ENCODE data around the gene APCDD1L.
"Not testable (repeated sequence)": the region's sequence is repeated elsewhere in the genome, so short reads cannot be mapped to it uniquely, and the experiment has no call there.

APCDD1L gene

DNA sequence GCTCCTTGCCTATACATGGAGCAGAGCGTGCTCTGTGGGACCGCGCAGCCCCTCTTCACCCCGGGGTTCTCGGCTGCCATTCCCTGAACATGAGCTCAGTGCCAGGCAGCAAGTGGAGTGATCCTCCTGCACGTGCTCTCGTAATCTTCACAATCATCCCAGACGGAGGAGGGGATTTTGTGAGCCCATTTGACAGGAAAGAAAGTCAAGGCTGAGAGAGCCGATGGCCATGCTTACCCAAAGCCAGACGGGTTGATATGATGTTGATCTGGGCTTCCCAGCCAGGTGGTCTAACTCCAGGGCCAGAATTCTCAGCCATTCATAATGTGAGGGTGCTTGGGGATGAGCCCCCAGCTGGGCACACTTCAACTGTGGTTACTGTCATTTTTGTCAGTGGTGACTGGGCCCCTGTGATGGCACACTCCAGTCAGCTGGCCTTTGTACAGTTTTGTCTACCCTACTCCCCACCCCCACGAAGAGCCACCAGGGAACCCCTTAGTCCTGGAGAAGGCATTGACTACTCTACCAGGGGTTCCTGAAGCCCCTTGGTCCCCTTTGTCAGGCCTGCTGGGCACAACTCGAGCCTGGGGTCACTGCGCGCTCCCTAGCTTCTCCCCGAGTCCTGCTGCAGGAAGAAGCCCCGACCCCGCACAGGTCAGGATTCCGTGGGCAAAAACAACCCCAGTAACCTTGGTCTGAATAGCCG, 1.5 kb downstream of the APCDD1L start:
- no peak for DNase-seq

DNA sequence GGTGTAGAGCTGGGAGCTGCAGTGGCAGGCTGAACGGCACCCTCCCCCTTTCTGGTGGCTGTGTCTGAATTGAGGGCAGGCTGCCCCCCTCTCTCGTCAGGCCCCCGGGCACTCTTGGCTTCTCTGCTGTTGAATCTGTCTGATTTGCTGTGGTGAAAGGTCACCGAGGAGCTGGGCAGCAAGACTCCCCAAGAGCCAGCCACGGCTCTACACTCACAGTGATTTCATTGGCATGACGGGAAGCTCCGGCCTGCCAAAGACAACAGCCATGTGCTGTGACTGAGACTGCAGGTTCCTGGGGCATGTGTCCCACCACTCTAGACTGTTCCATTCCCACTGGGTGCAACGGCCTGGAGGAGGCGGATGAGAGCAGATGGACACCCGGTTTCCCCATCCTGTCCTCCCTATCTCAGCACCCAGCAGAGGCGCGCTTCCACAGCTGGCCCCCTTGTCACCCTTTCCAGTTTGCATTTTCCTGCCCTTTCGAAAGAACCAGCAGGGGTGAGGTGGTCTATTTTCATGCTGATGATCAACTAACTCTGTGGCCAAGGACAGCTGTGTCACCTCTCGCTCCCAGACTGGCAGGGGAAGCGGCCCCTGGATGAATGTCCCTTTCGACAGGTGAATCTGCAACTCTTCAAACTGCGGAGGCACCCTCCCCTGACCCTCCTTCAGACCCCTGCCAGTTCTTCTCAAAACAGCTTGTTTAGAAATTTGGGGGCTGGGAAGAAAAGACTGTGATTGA, 2.2 kb downstream of the APCDD1L start:
- DNase-seq, result no peak

DNA sequence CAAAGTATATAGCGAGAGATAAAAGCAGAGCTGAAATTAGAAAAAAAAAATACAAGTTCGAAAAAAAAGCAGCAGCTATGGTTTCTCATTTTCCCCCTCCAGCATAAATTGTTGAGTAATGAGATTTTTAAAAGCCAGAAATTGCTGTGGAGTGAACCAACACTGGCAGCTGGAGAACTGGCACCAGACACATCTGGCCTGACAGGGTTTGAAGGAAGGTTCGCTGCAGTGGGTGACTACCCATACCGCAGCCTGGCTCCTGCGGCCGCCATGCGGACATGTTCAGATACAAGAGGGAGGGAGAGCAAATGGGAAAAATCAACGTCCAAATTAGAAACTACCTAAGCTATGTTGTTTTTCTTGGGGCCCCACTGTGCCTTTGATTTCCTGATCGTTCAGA, 3.3 kb downstream of the APCDD1L start:
- no peak for DNase-seq

DNA sequence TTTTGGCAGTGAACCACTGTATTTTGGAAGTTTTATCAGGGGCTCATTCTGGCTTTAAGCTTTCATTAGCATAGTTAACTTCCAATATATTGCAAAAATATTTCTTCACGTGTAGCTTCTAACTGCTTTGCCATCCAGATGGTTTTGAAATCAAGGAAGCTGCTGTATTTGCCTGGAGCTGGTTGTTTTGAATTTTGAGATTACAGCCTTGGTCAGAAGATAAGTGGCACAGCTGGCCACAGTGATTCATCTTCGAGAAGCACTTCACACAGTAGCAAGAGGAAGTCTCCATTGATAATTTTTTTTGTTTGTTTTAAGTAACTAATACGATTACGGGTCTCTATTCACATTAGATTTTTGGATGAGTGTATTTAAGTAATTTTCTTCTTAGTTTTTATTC, 3.8 kb downstream of the APCDD1L start:
- DNase-seq, result no peak

DNA sequence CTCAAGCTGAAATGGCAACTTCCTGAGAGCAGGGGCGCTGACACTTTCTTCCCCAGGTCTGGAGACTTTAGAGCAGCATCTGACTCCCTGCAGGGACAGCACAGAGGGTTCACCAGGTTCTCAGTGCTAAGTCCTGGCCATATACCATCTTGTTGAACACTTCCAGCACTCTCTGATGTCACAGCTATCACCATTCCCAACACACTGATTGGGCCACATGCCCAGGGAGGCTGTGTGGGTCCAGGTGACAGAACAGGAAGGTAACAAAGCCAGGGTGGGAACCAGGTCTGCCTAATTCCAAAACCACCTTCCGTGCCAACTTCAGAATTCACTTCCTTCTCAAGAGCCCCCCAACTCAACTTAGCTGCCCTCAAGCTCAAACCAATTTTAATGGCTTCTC, 4.3 kb downstream of the APCDD1L start:
- no peak for DNase-seq

DNA sequence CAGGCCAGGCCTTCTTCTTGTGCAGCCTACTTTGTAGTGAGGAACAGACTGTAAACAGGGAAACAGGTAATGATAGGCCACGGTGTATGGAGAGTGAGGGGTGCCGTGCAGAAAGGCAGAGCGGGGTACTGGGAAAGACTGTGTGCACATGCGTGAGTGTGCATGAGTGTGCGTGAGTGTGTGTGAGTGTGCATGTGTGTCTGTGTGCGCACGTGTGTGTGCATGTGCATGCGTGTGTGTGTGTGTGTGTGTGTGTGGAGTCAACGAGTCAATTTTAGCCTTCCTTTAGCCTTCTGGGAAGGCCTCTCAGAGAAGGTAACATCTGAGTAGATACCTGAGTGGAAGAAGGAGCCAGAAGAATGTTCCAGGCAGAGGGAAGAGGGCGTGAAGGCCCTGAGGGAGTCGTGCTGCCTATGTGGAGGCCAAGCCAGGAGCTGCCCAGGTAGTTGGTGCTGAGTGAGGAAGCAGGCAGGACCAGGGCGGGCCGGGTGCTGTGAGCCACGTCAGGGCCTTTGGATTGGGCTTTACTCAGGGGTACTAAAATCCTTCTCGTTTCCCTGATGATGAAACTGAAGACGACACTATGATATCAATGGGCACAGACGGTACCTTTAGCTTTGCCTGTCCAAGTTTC, 6.3 kb downstream of the APCDD1L start:
- no peak for DNase-seq

DNA sequence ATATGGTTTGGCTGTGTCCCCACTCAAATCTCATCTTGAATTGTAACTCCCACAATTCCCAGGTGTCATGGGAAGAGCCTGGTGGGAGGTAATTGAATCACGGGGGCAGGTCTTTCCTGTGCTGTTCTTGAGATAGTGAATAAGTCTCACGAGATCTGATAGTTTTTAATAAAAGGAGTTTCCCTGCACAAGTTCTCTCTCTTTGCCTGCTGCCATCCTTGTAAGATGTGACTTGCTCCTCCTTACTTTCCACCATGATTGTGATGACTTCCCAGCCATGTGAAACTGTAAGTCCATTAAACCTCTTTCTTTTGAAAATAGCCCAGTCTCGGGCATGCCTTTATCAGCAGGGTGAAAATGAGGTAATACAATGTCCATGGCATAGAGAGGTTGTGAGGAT, 8.2 kb downstream of the APCDD1L start:
- not testable (repeated sequence) for DNase-seq

DNA sequence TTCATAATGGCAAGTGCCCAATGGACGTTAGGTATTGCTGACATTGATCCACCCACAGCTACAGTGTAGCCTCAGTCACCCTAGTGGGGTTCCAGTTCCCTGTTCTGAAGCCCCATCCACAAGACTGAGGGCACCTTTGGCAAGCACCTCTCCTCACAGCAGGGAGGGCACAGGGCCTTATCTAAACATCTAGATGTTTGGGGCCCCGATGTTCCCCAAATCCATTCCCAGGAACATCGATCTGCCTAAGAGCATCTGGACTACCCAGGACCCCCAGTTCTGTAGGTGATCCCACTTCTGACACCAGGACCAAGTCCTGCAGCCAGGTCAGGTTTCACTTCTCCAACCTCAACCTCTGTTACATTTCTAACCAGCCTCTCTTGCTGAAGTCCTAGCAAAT, 10.6 kb downstream of the APCDD1L start:
- no peak for DNase-seq

DNA sequence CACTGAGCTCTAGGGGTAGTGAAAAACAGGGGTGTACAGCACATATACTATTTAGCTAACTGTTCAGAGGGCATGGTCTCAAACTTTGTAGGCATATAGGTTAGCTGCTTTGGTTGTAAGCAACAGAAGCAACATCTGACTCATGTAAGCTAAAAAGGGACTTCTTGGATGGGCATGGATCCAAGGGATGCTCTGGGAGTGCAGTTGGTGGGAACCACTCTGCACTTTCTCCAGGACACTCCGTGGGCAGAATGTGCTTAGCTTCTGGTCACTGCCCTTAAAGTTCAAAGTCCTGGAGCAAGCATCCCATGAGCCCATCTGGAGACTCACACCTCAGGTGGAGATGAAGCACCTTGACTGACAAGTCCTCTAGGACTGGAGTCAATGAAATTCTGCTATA, 11.5 kb downstream of the APCDD1L start:
- no peak for DNase-seq

DNA sequence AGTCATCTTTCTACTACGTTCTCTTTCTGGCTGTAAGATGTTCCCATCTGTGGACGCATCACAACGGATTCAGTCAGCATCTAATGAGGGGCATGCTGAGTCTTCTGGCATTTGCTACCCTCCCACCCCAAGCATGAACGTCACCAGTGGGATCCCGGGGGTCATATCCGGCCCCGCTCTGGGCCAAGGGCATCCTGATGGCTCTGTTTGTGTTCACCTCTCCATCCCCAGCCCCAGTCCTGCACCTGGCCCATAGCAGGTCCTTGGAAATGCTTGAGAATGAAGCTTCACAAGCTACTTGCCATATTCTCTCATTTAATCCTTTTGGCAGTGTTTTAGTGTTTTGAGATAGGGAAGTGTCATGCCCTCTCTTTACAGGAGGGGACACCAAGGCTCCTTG, 14.9 kb downstream of the APCDD1L start:
- DNase-seq, result no peak

DNA sequence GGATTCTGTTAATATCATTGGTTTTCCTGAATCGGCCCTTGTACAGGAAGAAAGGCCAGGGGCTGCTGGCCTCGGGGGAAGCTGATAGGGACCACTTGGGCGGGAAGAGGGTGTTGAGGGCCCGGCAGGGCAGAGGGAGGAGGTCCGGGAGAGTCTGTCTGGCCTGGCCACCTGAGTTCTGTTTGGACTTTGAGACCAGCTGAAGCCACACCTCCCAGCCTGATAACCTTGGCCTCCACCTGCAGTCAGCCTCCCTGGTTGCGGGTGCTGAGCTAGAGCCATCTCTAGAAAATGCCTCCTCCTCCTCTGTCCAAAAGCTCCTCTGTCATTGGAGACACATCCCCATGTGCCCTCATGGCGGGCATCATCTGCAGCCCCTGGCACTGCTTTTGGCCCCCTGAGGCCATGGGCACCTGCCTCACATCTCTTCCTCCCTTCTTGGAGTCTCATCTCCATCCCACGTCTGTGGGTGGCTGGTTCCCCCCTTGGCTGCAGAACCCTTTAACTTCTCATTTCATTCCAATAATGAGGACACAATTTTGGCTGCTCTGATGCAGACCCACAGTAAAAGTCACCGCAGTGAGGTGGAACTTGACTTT, 16.6 kb downstream of the APCDD1L start:
- no peak for DNase-seq

DNA sequence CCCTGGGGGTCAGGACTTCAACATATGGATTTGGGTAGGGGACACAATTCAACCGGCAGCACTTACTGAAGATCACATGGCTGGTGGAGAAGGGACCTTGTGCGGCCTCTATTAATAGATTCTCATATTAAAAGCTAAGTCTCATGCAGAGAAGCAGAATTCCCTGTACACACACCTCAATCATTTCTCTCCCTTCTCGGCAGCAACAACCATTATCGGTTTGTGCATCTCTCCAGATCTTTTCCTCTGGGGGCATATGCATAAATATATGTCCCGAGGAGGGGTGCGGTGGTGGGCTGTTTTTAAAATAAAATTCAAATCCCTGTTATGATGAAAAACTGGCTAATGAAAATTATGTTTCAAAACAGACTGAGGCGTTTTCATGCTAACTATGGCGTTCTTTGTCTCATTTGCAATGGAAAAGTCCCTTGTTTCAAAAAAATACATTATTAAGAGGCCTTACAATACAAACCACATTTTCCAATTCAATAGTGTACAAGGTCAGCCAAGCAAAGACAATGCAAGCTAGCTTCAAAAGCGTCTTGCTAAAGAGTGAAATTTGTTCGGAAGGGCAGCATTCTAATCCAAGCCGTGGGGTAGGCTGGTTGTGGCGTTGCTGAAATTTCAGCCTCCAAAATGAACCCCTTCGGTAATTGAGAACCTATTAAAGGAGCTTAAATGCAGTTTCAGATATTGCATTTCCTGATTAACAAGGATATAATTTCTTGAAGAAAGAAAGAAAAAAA, 17.3 kb downstream of the APCDD1L start:
- DNase-seq, result no peak

DNA sequence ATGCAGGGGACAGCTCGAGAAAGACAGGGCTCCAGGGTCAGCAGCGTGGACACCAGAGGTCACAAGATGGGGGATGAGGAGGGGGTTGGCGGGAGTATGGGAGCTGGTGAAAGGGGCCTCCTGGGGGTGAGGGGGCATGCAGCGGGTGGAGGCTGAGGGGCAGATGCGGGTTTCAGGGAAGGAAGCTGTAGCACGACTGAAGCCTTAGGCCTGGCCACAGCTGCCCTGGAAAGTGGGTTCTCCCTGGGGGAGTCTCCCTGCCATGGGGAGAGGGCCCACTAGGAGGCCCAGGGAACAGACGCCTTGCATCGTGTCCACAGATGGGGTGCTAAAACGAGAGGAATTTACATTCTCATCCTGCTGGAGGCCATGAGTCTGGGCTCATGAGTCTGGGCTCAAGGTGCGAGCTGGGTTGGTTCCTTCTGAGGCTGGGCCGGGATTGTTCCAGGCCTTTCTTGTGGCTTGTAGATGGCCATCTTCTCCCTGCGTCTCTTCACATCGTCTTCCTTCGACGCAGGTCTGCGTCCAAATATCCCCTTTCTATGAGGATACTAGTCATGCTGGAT, 18.0 kb downstream of the APCDD1L start:
- DNase-seq, result no peak

DNA sequence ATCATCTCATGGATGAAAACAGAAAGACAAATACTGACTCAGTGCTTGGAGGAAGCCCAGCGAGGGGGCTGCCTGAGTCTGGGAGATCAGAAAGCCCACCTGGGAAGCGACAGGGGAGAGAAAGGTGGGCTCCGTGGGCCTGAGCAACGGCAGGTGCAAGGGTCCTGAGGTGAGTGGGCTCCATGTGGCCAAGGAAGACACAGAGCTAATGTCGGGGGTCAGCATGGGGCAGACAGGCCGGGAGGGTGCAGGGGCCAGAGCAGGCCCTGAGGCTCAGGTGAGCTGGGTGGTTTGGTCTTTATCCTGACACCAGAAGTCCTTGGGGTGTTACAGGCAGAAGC, 18.8 kb downstream of the APCDD1L start:
- DNase-seq, result no peak

DNA sequence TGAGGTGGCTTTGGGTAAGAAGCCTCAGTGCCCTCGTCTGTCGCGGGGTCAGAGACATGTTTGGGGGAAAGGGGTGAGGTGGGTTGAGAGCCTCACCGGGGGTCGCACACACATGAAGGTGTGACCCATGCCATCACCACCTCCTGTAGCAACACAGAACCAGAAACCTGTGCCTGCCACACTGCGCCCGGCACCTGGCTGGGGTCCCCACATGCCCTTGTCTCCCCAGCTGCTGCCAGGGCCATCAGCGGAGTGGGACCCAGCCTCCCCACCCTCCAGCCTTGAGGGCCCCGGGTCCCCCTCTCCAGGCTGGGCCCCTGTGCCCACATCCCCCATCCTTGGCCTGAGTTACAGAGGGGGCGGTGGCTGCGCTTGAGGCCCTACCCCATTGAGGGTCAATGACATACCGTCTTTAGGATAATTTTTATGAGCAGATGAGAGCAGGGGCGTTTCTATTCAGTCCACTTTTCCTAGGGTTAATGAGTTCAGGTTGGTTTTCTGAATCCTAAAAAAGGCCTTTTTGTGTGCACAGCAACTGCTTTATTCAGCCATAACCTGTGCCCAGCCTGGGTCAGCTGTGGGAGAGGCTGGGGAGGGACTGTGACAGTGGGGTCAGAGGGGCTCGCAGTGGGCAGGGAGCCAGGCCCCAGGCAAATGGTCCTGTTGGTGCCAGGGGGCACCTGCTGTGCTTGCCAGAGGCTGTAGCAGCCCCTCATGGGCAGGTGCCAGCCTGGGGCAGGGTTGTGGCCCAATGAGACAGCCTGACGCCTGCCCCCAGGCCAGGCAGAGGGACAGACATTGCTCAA, 19.4 kb downstream of the APCDD1L start:
- no peak for DNase-seq

DNA sequence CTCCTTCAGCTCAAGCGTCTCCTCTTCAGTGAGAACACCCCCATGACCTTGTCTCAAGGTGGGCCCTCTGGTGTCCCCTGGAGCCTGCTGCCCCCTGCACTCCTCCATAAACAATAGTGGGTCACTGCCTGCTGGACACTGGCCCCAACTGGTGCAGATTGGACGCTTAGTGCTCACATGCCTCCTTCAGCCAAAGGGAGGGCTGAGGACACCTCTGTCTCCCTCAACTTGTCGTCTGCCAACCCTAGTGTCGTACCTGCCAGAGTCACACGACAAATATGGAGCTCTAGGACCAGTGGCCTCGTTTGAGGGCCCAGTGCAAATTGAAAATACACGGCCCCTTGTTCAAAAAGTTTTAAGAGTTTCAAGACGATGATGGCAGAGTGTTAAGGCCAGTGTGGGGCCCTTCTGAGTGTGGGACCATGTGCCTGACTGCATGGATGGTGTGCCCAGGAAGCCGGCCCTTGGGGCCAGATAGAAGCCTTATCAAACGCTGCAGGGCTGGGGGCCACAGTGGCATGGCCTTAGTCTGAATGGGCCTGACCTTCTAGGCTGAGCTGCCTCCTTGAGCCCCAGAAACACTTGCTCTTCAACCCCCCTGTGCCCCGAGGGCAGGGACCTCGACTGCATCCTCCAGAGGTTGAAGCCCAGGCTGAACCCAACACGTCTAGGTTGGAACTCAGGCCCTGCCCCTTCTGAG, 20.1 kb downstream of the APCDD1L start:
- DNase-seq, result no peak

DNA sequence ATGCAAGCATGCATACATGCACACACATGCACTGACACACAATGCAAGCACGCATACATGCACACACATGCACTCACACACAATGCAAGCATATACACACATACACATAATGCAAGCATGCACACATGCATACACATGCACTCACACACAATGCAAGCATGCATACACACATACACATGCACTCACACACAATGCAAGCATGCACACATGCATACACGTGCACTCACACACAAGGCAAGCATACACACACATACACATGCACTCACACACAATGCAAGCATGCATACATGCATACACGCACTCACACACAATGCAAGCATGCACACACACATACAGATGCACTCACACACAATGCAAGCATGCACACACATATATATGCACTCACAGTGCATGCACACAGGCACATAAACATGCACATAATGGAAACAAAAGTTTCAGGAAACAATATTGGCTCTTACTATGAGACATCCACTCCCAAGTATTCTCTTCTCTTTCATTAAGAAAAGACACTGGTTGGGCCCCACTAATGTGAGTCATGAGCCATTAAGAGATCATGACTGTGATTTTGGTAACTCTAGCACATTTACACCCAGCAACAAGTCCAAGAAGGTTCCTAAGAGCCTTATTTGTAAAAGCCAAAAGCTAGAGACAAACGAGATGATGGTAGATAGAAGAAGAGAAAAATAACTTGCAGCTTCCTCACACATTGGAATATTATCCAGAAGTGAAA, 22.2 kb downstream of the APCDD1L start:
- DNase-seq, result no peak

DNA sequence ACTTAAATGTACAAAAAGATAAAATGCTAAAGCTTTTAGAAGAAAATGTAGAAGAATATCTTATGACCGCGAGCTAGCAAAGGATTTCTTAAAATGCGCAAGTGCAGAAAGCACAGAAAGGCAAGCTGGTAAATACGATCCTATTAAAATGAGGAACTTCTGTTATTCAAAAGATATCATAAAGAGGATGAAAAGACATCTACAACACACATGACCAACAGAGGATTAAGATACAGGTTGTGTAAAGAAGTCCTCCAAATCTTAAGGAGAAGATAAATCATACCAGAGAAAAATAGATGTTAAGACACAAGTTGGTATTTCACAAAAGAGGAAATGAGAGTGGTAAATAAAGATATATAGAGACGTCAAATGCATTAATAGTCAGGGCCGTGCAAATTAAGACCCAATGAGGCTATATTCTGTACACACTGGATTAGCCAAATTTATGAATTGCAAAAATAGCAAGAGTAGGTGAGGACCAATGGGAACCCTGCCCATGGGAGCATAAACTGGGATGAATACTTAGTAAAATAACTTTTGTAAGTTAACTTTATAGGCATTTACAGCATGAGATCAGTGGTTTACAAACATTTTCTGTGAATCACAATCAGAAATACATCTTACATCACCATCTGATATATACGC, 23.0 kb downstream of the APCDD1L start:
- no peak for DNase-seq

DNA sequence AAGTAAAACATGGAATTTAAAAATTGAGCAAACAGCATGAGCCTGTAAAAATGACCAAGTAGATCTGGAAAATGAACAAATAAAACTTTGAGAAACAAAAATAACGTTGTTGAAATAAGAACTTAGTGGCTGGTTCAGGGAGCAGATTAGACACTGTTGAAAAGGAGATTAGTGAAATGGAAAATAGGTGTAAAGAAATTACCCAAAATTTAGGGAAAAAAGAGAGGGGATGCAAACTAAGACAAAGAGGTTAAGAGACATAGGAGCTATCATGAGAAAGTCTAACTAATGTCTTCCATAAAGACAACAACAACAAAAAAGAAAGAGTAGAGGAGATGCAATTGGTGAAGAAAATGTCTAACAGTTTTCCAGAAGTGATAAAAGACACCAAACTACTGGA, 29.0 kb downstream of the APCDD1L start:
- DNase-seq, result no peak

DNA sequence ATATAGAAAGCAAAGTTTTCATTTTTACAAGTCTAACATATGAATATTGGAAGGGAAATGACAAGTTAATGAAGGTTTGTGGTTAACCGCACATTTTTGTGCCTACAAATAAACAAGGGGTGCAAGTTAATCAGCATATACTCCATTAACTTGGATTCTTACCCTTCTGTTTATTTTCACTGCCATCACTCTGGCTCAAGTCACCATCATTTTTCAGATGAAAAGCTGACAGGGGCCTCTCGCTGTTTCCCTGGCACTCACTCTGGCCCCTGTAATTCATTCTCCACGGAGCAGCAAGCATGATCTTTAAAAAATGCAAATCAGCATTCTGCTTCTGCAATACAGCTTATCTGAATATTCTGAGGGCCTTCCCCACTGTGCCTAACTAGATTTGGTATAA, 29.8 kb downstream of the APCDD1L start:
- no peak for DNase-seq

Data from activated CD8-positive, alpha-beta memory T cell treated with anti-CD3 and anti-CD28 coated beads, Interleukin-2, amount 50 U/mL, for 48 hours (primary cell).